Uterus (tissue), 4 donors: ENCODE measurements around the gene PLXND1. TPM values are rescaled to one million over a fixed set of nuclear protein-coding genes. Genes with fewer than 3 reads are reported as not detected.
A peak's percentile ranks its signal among the peaks of the same experiment; 100 is the strongest.

Source experiments
- DNase-seq, 2 donors: peaks; one replicate each; pipeline ENCODE4 v3.0.0-alpha.2; 2019 to 2020
- H3K27ac ChIP-seq, 2 donors: fragments of 200-600 bp; sonication (generic); 1 replicate in 1 of 2; 2 replicates in 1 of 2; pipeline ENCODE4 v1.5.1; 2016 to 2018
- H3K27me3 ChIP-seq, 2 donors: fragments of 200-600 bp; sonication (generic); one replicate each; pipeline ENCODE4 v1.5.1; 2018 to 2019; ENCODE audit warnings: control low read depth in 1 of 2
- H3K36me3 ChIP-seq, 2 donors: fragments of 200-600 bp; sonication (generic); one replicate each; pipeline ENCODE4 v1.5.1; 2019; ENCODE audit warnings: control low read depth in 1 of 2
- H3K4me1 ChIP-seq, 2 donors: fragments of 200-600 bp; sonication (generic); one replicate each; pipeline ENCODE4 v1.5.1; 2018 to 2019; ENCODE audit warnings: control low read depth in 1 of 2
- H3K4me3 ChIP-seq, 2 donors: fragments of 200-600 bp; sonication (generic); 1 replicate in 1 of 2; 2 replicates in 1 of 2; pipeline ENCODE4 v1.5.1; 2018 to 2019; ENCODE audit warnings: mild to moderate bottlenecking in 1 of 2
- H3K9me3 ChIP-seq, 2 donors: fragments of 200-600 bp; sonication (generic); one replicate each; pipeline ENCODE4 v1.5.1; 2019; ENCODE audit warnings: control low read depth in 1 of 2
- CTCF ChIP-seq, 4 experiments: fragments of 200-600 bp in 2 of 4; fragments of 450-650 bp in 2 of 4; sonication (generic) in 2 of 4; IDR thresholded peaks; one replicate each; pipeline ENCODE4 v1.5.1; 2016 to 2019; ENCODE audit warnings: antibody characterized with exemption in 4 of 4, mild to moderate bottlenecking in 2 of 4, moderate library complexity in 1 of 4
- POLR2A ChIP-seq, 2 donors: fragments of 450-650 bp; IDR thresholded peaks; one replicate each; pipeline ENCODE4 v1.6.1; 2016; ENCODE audit warnings: antibody characterized with exemption in 2 of 2, mild to moderate bottlenecking in 1 of 2, moderate library complexity in 1 of 2
- intact Hi-C: fragments of 100-400 bp; cut with DNase I; formaldehyde crosslinking; loops from one replicate; pipeline ENCODE4 v1.15.1; 2023; ENCODE audit warnings: low total_unique reads
- total RNA-seq, 4 donors: library from RNA; depleted of rRNA in 3 of 4; stranded (reverse); fragments of >200 nt in 3 of 4; gene quantifications; one replicate each; pipeline versions ENCODE4 v1.1.0 to v1.2.4, GENCODE V29; 2014 to 2023
- donor health status: DM: yes; HTN: yes; CAD: no.

The PLXND1 gene
- total RNA-seq, 4 donors from 2014 or later: 54.7 to 343 (median 121) TPM

DNA sequence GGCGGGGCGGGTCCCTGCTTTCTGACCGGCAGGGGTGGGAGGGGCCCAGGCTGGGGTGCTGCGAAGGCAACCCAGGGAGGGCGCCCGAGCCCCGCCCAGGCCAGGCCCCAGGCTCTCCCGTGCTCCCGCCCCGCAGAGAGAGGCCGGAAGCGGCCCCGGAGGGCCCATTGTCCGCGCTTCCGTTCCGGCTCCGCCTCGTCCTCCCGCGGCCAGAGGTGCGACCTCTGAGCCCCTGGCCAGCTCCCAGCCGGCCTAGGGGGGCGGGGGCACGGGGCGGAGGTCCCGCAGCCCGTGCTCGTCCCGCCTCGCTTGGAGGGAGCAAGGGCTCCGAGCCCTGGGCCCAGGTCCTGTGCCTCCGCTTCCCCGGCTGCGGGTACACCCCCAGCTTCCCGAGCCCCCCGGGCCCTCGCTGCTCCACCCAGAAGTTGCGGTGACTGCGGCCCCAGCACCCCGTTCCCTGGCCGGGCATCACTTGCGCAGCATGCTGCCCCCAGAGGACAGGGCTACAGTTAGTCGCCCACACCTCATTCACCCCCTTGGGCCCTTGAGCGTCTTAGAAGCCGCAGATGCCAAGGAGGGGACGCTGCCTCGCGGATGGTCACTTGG, 20.4 kb upstream of the PLXND1 start:
- Histone ChIP-seq H3K4me3 (peak overlapping the region; percentile 41 to 52), H3K36me3 (no peaks in the 10 kb centered on the region), H3K4me1 (peaks cover 6 to 14% of the 10 kb centered on the region in 2 donors), H3K27ac (peak overlapping the region; percentile 91 to 98), H3K27me3 (no peaks in the 10 kb centered on the region), H3K9me3 (no peaks in the 10 kb centered on the region)
- intact Hi-C loops: no loop called here
- TF ChIP-seq POLR2A (IDR thresholded peaks at IDR 0.05): peak; percentile 13 to 74
- TF ChIP-seq CTCF (IDR thresholded peaks at IDR 0.05): peak; percentile 2 to 14 (median 10)
- peak; percentile 91 for DNase-seq

GRCh38 chr3:129625072-129625874, 18.8 kb upstream of the PLXND1 start:
- Histone ChIP-seq H3K36me3 (no peaks in the 10 kb centered on the region), H3K9me3 (no peaks in the 10 kb centered on the region), H3K27me3 (no peaks in the 10 kb centered on the region), H3K4me1 (peaks cover 6 to 14% of the 10 kb centered on the region in 2 donors), H3K27ac (peak overlapping the region; percentile 91 to 98), H3K4me3 (no peak overlapping the region)
- peak; percentile 32 to 39 for DNase-seq
- intact Hi-C loops: no loop called here
- no peak for TF ChIP-seq CTCF (IDR thresholded peaks at IDR 0.05)
- no peak for TF ChIP-seq POLR2A (IDR thresholded peaks at IDR 0.05)

DNA sequence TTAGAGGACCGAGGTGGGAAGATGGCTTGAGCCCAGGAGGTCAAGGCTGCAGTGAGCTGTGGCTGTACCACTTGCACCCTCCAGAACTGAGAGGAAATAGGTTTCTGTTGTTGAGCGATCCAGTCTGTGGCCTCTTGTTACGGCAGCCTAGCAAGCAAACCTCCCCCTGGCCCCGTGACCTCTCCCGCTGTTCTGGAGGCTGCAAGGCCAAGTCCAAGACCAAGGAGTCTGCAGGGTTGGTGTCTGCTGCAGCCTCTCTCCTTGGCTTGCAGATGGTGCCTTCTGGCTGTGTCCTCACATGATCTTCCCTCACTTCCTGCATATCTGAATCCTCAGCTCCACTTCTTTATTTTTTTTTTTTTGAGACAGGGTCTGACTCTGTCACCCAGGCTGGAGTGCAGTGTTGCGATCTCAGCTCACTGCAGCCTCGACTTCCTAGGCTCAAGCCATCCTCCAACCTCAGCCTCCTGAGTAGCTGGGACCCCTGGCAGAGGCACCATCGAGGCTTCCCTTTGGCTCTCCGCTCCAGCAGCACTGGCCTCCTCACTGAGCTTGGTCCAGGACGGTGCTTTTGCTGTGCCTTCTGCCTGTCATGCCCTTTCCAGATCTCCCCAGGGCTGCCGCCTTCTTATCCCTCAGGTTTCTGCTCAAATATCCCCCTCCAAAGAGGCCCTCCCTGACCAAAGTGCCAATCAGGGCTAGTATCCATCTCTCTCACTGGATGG, 18.0 kb upstream of the PLXND1 start:
- peak in 1 of 2 donors; percentile 42 for DNase-seq
- Histone ChIP-seq H3K4me3 (no peak overlapping the region), H3K9me3 (no peaks in the 10 kb centered on the region), H3K27ac (peak overlapping the region; percentile 91 to 98), H3K27me3 (no peaks in the 10 kb centered on the region), H3K4me1 (peaks cover 6 to 14% of the 10 kb centered on the region in 2 donors), H3K36me3 (no peaks in the 10 kb centered on the region)
- no peak for TF ChIP-seq CTCF (IDR thresholded peaks at IDR 0.05)
- no peak for TF ChIP-seq POLR2A (IDR thresholded peaks at IDR 0.05)
- intact Hi-C loops: no loop called here

- no peaks in the 10 kb centered on the region for H3K27me3 ChIP-seq
- H3K9me3 ChIP-seq: no peaks in the 10 kb centered on the region
- H3K4me3 ChIP-seq: no peak overlapping the region
- H3K27ac ChIP-seq: peak overlapping the region; percentile 91 to 98
- intact Hi-C loops: no loop called here
- peaks cover 6 to 14% of the 10 kb centered on the region in 2 donors for H3K4me1 ChIP-seq
- H3K36me3 ChIP-seq: no peaks in the 10 kb centered on the region
- DNase-seq: peak; percentile 58 to 64
- TF ChIP-seq POLR2A (IDR thresholded peaks at IDR 0.05): no peak
- no peak for TF ChIP-seq CTCF (IDR thresholded peaks at IDR 0.05)
Measured at GRCh38 chr3:129623447-129624118, 17.1 kb upstream of the PLXND1 start.
